Activated CD4-positive, alpha-beta T cell treated with anti-CD3 and anti-CD28 coated beads, Interleukin-2, amount 10 ng/mL, durations not matched to agents 7 days and 5 days (primary cell): ENCODE results near the gene GNB1. TPM values are rescaled to one million over a fixed set of nuclear protein-coding genes. Genes with fewer than 3 reads are reported as not detected.
A peak's percentile ranks its signal among the peaks of the same experiment; 100 is the strongest.
"Not testable (repeated sequence)": the region's sequence is repeated elsewhere in the genome, so short reads cannot be mapped to it uniquely, and the experiment has no call there.

Experiments
- CTCF ChIA-PET: fragments of 350-600 bp; sonication (Branson Sonifier 250); formaldehyde crosslinking; loops from one replicate; lab custom pipeline; 2021; ENCODE audit warnings: antibody characterized with exemption; lab: Charles Lee
- POLR2A ChIA-PET: fragments of 350-600 bp; sonication (Branson Sonifier 250); formaldehyde crosslinking; loops from one replicate; lab custom pipeline; 2021; ENCODE audit warnings: antibody characterized with exemption; lab: Charles Lee
- DNase-seq: peaks from one replicate; pipeline ENCODE4 v3.0.0-alpha.2; 2020
- H3K27ac Mint-ChIP-seq: one replicate; pipeline ENCODE4 v1.8.0; 2021; ENCODE audit warnings: mild to moderate bottlenecking, moderate library complexity, mixed read lengths
- H3K27me3 Mint-ChIP-seq: one replicate; pipeline ENCODE4 v1.8.0; 2021; ENCODE audit warnings: mixed read lengths
- H3K36me3 Mint-ChIP-seq: one replicate; pipeline ENCODE4 v1.8.0; 2021; ENCODE audit warnings: low read depth, mixed read lengths
- H3K4me1 Mint-ChIP-seq: one replicate; pipeline ENCODE4 v1.8.0; 2021; ENCODE audit warnings: mixed read lengths
- H3K4me3 Mint-ChIP-seq: one replicate; pipeline ENCODE4 v1.8.0; 2021; ENCODE audit warnings: mild to moderate bottlenecking, moderate library complexity, mixed read lengths
- H3K9me3 Mint-ChIP-seq: one replicate; pipeline ENCODE4 v1.8.0; 2021; ENCODE audit warnings: mixed read lengths
- total RNA-seq, 2 experiments: library from RNA; stranded (reverse); gene quantifications; one replicate each; pipeline ENCODE4 v1.2.3, GENCODE V29; 2021

GNB1 gene
- total RNA-seq: 100 to 1,000 TPM; 368 to 454 TPM

DNA sequence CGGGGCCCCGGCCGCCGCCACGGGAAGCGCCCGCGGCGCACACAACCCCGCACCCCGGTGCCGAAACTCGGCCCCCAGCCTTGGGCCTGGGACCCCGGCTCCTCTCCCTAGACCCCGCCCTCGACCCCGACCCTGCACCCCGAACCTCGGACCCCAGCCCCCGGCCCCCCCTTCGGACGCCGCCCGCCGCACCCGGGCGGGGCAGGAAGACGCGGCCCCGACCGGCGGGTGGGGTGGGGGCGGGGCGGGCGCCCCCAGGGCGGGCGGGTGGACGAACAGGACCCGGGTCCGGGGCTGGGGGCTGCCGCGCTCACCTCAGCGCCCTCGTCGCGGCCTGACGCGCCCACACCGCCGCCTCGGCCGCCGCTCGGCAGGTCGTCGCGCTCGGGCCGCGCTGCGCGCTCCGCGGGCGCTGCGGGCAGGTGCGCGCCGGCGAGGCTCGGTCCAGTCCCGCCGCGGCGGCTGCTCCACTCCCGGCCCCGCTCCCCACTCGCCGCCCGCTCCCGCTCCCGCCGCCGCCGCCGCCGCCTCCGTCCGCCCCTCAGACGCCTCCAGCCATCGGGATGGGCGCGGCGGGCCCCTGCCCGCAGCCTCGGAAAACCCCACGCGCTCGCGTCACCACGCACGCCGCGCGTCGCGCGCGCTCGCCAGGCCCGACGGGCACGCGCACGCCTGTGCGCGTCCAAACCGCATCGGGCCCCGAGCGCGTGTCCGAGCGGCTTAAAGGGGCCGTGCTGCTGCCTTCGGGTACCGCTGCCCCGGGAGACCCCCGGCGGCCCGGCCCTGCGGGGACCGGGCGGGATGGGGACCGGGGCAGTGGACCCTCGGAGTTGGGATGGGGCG is at the start of gene GNB1:
TSS of gene GNB1 (minus strand) at position 582 of the 843 bp plus-strand sequence. CDS start 65,634 bp downstream, outside the sequence.
- ChIA-PET CTCF (interaction anchor here (1.9 kb wide), 1 partner anchor 15 kb away, joined by 8 read pairs; no protein-coding TSS in a partner anchor), POLR2A (no interaction called here)
- H3K27me3 Mint-ChIP-seq: no peaks in the 10 kb centered on the region
- H3K4me3 Mint-ChIP-seq: peak within 1 kb of the TSS; percentile 84
- peak within 1 kb of the TSS; percentile 94 for H3K27ac Mint-ChIP-seq
- peak; percentile 84 for DNase-seq
- peaks cover 52% of the 10 kb centered on the region for H3K4me1 Mint-ChIP-seq
- peaks cover 24% of the 10 kb centered on the region for H3K36me3 Mint-ChIP-seq
- H3K9me3 Mint-ChIP-seq: no peaks in the 10 kb centered on the region

DNA sequence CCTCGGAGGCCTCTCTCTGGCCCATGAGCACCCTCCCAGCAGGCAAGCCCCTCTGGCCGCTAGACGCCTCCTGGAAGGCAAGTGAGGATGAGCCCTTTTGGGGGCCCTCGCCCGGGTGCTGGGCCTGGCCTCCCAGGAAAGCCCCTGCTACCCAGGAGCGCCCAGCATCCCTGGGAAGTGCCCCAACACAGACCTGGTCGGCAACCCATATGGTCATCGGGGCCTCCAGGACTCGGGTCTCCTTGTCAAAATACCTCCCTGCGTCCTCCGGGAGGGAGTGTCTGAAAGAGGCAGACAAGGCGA is 49.2 kb upstream of the GNB1 start:
- Mint-ChIP-seq H3K27ac (no peak overlapping the region), H3K36me3 (no peaks in the 10 kb centered on the region), H3K4me3 (no peak overlapping the region), H3K4me1 (peaks cover 2% of the 10 kb centered on the region), H3K9me3 (peaks cover 5% of the 10 kb centered on the region), H3K27me3 (no peaks in the 10 kb centered on the region)
- POLR2A ChIA-PET: no interaction called here
- no peak for DNase-seq
- CTCF ChIA-PET: no interaction called here

GRCh38 chr1:1939296-1940122 is 48.6 kb upstream of the GNB1 start:
- DNase-seq: no peak
- no peaks in the 10 kb centered on the region for H3K36me3 Mint-ChIP-seq
- ChIA-PET CTCF (no interaction called here), POLR2A (no interaction called here)
- H3K4me3 Mint-ChIP-seq: no peak overlapping the region
- no peaks in the 10 kb centered on the region for H3K27me3 Mint-ChIP-seq
- H3K4me1 Mint-ChIP-seq: peaks cover 2% of the 10 kb centered on the region
- peaks cover 5% of the 10 kb centered on the region for H3K9me3 Mint-ChIP-seq
- no peak overlapping the region for H3K27ac Mint-ChIP-seq

GRCh38 chr1:1938613-1939295 is 47.9 kb upstream of the GNB1 start:
- Mint-ChIP-seq H3K4me1 (peaks cover under 1% of the 10 kb centered on the region), H3K9me3 (peaks cover 11% of the 10 kb centered on the region), H3K36me3 (no peaks in the 10 kb centered on the region), H3K4me3 (no peak overlapping the region), H3K27me3 (no peaks in the 10 kb centered on the region), H3K27ac (no peak overlapping the region)
- ChIA-PET CTCF (no interaction called here), POLR2A (no interaction called here)
- no peak for DNase-seq

GRCh38 chr1:1938276-1938573 is 47.3 kb upstream of the GNB1 start:
- H3K36me3 Mint-ChIP-seq: no peaks in the 10 kb centered on the region
- ChIA-PET CTCF (no interaction called here), POLR2A (no interaction called here)
- no peaks in the 10 kb centered on the region for H3K27me3 Mint-ChIP-seq
- peaks cover 16% of the 10 kb centered on the region for H3K9me3 Mint-ChIP-seq
- H3K4me1 Mint-ChIP-seq: no peaks in the 10 kb centered on the region
- no peak overlapping the region for H3K4me3 Mint-ChIP-seq
- DNase-seq: no peak
- H3K27ac Mint-ChIP-seq: no peak overlapping the region

DNA sequence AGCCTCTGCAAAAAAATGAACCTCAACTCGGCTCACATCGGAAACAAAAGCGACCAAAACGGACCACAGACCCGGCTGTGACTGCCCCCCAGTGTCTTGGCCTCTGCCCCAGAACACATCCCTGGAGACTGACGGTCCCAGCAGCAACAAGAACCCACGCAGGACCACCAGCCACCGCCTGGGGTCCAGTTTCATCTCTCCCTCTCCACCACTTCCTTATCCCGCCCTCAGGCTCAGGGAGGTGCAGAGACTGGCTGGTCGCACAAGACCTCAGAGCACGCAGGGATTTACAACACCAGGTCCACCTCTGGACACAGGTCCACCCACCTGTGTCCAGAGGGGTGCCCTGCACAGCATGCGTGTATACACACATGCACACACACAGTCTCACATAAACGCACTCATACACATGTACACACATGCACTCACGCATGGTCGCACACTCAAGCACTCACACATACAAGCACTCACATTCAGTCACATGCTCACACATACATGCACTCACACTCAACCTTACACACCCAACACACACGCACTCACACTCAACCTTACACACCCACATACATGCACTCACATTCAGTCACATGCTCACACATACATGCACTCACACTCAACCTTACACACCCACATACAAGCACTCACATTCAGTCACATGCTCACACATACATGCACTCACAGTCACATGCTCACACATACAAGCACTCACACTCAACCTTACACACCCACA is 46.8 kb upstream of the GNB1 start:
- Mint-ChIP-seq H3K9me3 (peaks cover 16% of the 10 kb centered on the region), H3K27ac (no peak overlapping the region), H3K27me3 (no peaks in the 10 kb centered on the region), H3K4me1 (no peaks in the 10 kb centered on the region), H3K4me3 (no peak overlapping the region), H3K36me3 (no peaks in the 10 kb centered on the region)
- ChIA-PET CTCF (no interaction called here), POLR2A (no interaction called here)
- DNase-seq: no peak

DNA sequence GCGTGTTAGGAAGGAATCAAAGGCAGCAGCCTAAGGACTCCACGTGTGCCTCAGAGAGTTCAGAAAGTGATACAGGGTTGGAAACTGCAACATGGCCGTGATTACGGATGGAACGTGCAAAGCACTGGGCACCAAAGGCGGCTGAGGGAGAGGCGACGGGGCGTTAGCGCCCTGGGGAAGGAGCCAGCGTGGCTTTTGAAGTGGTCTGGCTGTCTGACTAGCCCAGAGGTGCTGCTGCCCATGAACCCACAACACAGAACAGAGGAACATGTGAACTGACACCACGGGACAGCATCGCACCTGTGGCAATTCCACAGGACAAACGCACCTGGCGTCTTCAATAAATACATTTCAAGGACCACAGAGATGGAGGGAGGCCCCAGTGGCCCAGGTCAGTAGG is 46.2 kb upstream of the GNB1 start:
- no peaks in the 10 kb centered on the region for H3K27me3 Mint-ChIP-seq
- H3K4me3 Mint-ChIP-seq: no peak overlapping the region
- no peaks in the 10 kb centered on the region for H3K36me3 Mint-ChIP-seq
- H3K27ac Mint-ChIP-seq: no peak overlapping the region
- ChIA-PET CTCF (interaction anchor here (1.3 kb wide), 1 partner anchor 10 kb away, joined by 4 read pairs; no protein-coding TSS in a partner anchor), POLR2A (no interaction called here)
- no peak for DNase-seq
- H3K4me1 Mint-ChIP-seq: no peaks in the 10 kb centered on the region
- peaks cover 16% of the 10 kb centered on the region for H3K9me3 Mint-ChIP-seq

GRCh38 chr1:1934848-1935247 is 44.0 kb upstream of the GNB1 start:
- H3K4me1 Mint-ChIP-seq, H3K27me3 Mint-ChIP-seq, DNase-seq, POLR2A ChIA-PET, H3K27ac Mint-ChIP-seq, H3K4me3 Mint-ChIP-seq, CTCF ChIA-PET, H3K36me3 Mint-ChIP-seq: not testable (repeated sequence)
- H3K9me3 Mint-ChIP-seq: peaks cover 16% of the 10 kb centered on the region

DNA sequence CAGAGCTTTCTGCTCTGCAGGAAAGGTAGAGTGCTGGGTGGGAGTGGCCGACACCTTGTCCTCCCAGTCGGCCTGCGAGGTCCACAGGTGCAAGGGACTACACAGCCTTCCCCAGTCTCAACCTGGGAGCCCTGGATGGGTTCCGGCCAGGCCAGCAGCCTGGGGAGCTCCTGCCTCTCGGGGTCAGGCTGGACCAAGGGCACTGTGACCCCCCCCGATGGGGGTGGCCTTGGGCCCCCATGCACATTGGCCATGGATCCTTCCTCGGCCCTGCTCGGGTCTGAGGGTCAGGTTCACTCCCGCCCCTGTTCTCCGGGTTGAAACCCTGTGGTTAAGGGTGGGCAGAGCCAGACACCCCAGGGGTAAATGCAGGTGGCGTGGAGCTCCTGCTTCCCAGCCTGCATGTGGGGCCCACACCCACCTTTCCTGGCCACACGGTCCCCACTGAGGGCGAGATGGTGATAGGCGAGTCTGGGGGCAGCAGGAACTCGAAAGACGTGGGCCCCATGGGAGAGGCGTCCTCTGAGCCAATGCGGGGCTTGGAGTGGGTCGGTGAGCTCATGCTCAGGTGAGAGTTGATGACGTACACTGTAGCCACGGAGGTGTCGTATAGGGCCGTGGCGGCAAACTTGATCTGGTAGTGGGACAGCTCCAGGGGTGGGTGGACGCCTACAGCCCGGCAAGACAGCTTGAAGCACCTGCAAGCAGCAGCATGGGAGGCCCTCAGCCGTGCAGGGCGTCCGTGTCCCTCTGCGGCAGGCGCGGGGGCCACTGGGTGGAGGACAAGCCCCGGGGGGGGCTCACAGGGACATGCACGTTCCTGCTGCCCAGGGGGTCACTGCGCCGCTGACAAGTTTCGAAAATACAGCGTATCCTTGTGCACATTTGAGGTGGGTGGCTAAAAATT is 39.0 kb upstream of the GNB1 start:
- H3K4me1 Mint-ChIP-seq: no peaks in the 10 kb centered on the region
- H3K27ac Mint-ChIP-seq: no peak overlapping the region
- CTCF ChIA-PET: interaction anchor here (0.8 to 1.6 kb wide), 4 partner anchors 9 to 595 kb away, joined by 3 to 4 read pairs (median 3); no protein-coding TSS in a partner anchor
- no peak for DNase-seq
- H3K4me3 Mint-ChIP-seq: no peak overlapping the region
- no peaks in the 10 kb centered on the region for H3K36me3 Mint-ChIP-seq
- peaks cover 11% of the 10 kb centered on the region for H3K9me3 Mint-ChIP-seq
- H3K27me3 Mint-ChIP-seq: no peaks in the 10 kb centered on the region
- POLR2A ChIA-PET: no interaction called here

DNA sequence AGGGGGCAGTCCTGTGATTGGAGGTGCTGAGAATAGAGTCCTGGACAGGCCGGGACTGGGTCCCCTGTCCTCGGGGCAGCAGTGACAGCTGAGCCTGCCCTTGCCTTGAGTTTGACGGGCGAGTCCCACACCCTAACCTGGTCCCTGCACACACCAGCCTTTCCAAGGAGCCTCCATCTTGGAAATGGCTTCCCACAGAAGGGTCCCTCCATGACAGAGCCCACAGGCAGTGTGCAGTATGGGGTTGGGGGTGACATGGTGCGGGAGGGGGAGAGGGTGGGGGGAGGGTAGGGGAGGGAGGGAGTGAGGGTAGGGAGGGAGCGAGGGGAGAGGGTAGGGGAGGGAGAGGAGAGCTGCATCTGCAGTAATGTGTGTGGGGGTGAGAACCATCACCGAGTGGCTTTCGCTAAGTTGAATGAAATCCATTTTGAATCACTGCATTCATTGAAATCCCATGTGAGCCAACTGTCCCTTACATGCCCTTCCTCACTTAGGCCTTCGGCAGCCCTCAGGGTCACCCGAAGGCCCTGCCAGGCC is 38.3 kb upstream of the GNB1 start:
- DNase-seq: no peak
- Mint-ChIP-seq H3K36me3 (no peaks in the 10 kb centered on the region), H3K9me3 (peaks cover 9% of the 10 kb centered on the region), H3K4me3 (no peak overlapping the region), H3K4me1 (no peaks in the 10 kb centered on the region), H3K27ac (no peak overlapping the region), H3K27me3 (no peaks in the 10 kb centered on the region)
- CTCF ChIA-PET: interaction anchor here (0.8 to 1.6 kb wide), 3 partner anchors 8 to 596 kb away, joined by 3 read pairs; no protein-coding TSS in a partner anchor
- POLR2A ChIA-PET: no interaction called here

- Mint-ChIP-seq H3K36me3 (no peaks in the 10 kb centered on the region), H3K27me3 (no peaks in the 10 kb centered on the region), H3K9me3 (peaks cover 2% of the 10 kb centered on the region), H3K27ac (no peak overlapping the region), H3K4me3 (no peak overlapping the region), H3K4me1 (no peaks in the 10 kb centered on the region)
- ChIA-PET POLR2A (no interaction called here), CTCF (interaction anchor here (1.6 kb wide), 1 partner anchor 15 kb away, joined by 3 read pairs; no protein-coding TSS in a partner anchor)
- DNase-seq: no peak
Observed at GRCh38 chr1:1928231-1929101, 37.6 kb upstream of the GNB1 start.
